HL-60 (cell line): ENCODE data around the gene COLEC12.

Experiments used
- DNase-seq, 2 experiments: peaks; one replicate each; pipeline ENCODE4 v3.0.0-alpha.2; 2010 to 2020; ENCODE audit warnings: low read depth in 1 of 2, low spot score in 1 of 2
- H3K27ac ChIP-seq: fragments of 250-450 bp; sonication (Bioruptor Pico); replicated peaks from 2 replicates; pipeline ENCODE4 v1.5.1; 2020; ENCODE audit warnings: mild to moderate bottlenecking, moderate library complexity
- H3K27me3 ChIP-seq: fragments of 250-450 bp; sonication (Bioruptor Pico); 2 replicates; pipeline ENCODE4 v1.5.1; 2021; ENCODE audit warnings: mild to moderate bottlenecking, moderate library complexity; ENCODE audit not compliant: insufficient read depth, poor library complexity, severe bottlenecking
- H3K4me3 ChIP-seq: replicated peaks from 2 replicates; pipeline ENCODE4 v1.5.1; 2011; ENCODE audit warnings: mild to moderate bottlenecking, control low read depth, low read length; ENCODE audit not compliant: insufficient read depth
- GABPA ChIP-seq: IDR thresholded peaks from 2 replicates; pipeline ENCODE4 v1.6.1; 2012; ENCODE audit warnings: low read depth
- POLR2AphosphoS5 ChIP-seq: IDR thresholded peaks from 2 replicates; pipeline ENCODE4 v1.6.1; 2012; ENCODE audit warnings: low read depth
- SPI1 ChIP-seq: IDR thresholded peaks from 2 replicates; pipeline ENCODE4 v1.6.1; 2012; ENCODE audit warnings: low read depth, mild to moderate bottlenecking, borderline replicate concordance
- TF ChIP-seq, protein P1 (sequence below): IDR thresholded peaks from 2 replicates; pipeline ENCODE4 v1.6.1; 2012; ENCODE audit warnings: low read depth; ENCODE audit not compliant: insufficient replicate concordance
- TF ChIP-seq, protein P2 (sequence below): IDR thresholded peaks from one replicate; pipeline ENCODE4 v1.5.1; 2011; ENCODE audit warnings: low read length, control low read depth, inconsistent platforms; ENCODE audit not compliant: insufficient read depth

Gene COLEC12

DNA sequence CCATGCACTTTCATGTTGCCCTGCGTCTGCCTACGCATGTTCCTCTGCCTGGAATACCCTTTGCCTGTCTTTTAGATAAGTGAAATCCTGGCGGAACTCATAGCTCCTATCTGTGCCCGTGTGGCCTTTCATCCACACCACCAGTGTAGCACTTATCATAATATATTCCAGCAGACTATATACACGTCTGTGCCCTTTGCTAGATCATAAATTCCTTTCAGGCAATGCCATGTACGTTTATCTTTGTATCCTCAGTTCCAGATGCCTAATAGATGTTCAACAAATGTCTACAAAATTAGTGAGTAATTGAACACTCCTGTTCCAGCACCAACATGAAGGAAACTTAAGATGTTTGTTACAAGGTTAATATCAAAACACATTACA lies 106.9 kb downstream of the COLEC12 start:
- no peak for TF ChIP-seq SPI1
- no peak for TF ChIP-seq GABPA
- TF ChIP-seq, protein P1, sequence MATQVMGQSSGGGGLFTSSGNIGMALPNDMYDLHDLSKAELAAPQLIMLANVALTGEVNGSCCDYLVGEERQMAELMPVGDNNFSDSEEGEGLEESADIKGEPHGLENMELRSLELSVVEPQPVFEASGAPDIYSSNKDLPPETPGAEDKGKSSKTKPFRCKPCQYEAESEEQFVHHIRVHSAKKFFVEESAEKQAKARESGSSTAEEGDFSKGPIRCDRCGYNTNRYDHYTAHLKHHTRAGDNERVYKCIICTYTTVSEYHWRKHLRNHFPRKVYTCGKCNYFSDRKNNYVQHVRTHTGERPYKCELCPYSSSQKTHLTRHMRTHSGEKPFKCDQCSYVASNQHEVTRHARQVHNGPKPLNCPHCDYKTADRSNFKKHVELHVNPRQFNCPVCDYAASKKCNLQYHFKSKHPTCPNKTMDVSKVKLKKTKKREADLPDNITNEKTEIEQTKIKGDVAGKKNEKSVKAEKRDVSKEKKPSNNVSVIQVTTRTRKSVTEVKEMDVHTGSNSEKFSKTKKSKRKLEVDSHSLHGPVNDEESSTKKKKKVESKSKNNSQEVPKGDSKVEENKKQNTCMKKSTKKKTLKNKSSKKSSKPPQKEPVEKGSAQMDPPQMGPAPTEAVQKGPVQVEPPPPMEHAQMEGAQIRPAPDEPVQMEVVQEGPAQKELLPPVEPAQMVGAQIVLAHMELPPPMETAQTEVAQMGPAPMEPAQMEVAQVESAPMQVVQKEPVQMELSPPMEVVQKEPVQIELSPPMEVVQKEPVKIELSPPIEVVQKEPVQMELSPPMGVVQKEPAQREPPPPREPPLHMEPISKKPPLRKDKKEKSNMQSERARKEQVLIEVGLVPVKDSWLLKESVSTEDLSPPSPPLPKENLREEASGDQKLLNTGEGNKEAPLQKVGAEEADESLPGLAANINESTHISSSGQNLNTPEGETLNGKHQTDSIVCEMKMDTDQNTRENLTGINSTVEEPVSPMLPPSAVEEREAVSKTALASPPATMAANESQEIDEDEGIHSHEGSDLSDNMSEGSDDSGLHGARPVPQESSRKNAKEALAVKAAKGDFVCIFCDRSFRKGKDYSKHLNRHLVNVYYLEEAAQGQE: no peak
- no peak for TF ChIP-seq POLR2AphosphoS5
- TF ChIP-seq, protein P2, sequence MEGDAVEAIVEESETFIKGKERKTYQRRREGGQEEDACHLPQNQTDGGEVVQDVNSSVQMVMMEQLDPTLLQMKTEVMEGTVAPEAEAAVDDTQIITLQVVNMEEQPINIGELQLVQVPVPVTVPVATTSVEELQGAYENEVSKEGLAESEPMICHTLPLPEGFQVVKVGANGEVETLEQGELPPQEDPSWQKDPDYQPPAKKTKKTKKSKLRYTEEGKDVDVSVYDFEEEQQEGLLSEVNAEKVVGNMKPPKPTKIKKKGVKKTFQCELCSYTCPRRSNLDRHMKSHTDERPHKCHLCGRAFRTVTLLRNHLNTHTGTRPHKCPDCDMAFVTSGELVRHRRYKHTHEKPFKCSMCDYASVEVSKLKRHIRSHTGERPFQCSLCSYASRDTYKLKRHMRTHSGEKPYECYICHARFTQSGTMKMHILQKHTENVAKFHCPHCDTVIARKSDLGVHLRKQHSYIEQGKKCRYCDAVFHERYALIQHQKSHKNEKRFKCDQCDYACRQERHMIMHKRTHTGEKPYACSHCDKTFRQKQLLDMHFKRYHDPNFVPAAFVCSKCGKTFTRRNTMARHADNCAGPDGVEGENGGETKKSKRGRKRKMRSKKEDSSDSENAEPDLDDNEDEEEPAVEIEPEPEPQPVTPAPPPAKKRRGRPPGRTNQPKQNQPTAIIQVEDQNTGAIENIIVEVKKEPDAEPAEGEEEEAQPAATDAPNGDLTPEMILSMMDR: no peak
- no peak overlapping the region for H3K27ac ChIP-seq
- no peak for DNase-seq
- no peaks in the 10 kb centered on the region for H3K27me3 ChIP-seq
- H3K4me3 ChIP-seq: no peak overlapping the region

DNA sequence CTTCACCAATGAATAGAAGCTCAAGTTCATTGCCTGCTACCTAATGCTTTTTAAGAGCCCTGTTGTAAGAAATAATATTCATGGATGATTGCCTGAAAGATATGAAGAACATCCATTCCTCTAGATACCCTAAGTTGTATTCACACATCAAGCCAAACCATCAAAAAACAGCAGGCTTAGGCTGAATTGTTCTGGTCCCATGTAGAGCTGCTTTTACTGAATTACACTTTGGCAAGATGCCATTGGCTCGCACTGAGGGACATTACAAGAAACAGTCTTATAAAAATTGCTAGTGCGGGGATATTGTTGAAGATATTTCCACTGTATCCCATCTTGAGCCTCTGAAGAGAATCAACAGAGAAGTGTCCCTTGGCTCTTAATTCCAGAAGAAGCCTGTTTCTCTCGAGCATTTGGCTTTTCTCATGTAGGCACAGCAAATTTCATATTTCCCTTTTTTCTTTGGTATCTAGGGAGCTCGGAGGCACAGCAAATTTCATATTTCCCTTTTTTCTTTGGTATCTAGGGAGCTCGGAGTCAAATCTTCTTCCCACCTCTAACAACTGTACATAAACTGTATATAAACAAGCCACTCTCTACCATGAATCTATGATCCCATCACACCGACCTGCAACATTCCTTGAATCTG lies 107.5 kb downstream of the COLEC12 start:
- TF ChIP-seq SPI1 (no peak), POLR2AphosphoS5 (no peak), GABPA (no peak)
- TF ChIP-seq, protein P1: no peak
- TF ChIP-seq, protein P2: no peak
- no peak overlapping the region for H3K4me3 ChIP-seq
- no peaks in the 10 kb centered on the region for H3K27me3 ChIP-seq
- DNase-seq: no peak
- no peak overlapping the region for H3K27ac ChIP-seq

DNA sequence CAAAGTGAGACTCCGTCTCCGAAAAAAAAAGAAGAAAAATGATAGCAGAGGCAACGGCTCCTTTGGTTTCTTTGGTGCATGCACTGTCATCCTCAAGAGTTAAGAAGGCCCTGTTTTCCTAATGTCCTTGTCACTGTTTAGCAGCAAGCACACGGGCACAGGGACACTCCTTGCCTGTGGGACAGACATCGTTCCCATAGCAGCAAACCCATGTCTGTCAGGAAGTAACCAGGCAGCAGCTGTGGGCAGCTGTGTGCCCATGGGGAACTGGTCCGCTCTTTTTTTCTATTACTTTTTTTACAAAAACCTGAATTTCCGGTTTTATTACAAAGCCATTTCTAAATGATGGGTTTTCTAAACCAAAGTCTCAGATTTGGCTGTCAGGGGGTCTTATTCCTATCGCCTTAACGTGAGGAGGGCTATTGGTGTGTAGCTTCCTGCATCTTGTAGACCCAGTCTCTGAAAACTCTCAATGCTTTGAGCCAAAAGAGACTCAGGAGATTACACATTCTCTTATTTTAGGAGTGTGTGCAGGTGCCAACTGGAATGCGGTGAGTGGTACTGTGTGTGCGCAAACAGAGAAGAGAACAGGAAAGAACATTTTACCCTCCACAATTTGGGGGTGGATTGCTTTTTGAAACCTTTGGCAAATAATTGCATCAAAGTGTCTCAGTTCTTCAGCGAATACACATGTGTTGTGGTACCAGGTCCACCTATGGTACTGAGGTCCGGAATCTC lies 109.6 kb downstream of the COLEC12 start:
- Histone ChIP-seq H3K4me3 (no peak overlapping the region), H3K27me3 (no peaks in the 10 kb centered on the region), H3K27ac (no peak overlapping the region)
- TF ChIP-seq SPI1 (peak; percentile 32; the same call in 1 of the 2 replicates), POLR2AphosphoS5 (no peak), GABPA (peak; percentile 43; the same call in 1 of the 2 replicates)
- TF ChIP-seq, protein P1: no peak
- TF ChIP-seq, protein P2: no peak
- peak in 1 of 2 experiments; percentile 46 for DNase-seq
